Measurements from ENCODE around the gene FBXO41.

DNA sequence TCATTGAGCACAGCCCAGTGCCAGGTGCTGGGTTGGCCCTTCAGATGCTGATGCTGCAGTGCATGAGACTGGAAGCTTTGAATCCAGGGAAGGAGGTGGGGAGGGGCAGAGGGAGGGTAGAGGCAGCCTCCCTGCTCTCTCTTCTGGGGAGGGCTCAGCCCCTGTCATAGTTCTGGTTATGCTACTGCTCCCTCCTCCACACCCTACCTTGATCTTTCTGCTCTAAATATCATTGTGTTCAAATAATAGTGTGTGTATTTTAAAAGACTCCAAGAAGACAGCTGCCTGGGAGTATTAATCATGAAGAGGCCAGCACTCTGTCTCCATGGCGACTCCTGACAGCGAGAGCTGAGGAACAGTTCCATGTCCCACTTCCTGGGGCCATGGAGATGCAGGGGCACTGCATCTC lies 12.9 kb upstream of the FBXO41 start:
- TF ChIP-seq RAD21 (IDR thresholded peaks at IDR 0.05) (no peak), JUND (IDR thresholded peaks at IDR 0.05) (no peak), SP1 (IDR thresholded peaks at IDR 0.05) (no peak), EGR1 (IDR thresholded peaks at IDR 0.05; ENCODE audit: low read depth in 2 of 2) (no peak)
- TF ChIP-seq, protein P1, sequence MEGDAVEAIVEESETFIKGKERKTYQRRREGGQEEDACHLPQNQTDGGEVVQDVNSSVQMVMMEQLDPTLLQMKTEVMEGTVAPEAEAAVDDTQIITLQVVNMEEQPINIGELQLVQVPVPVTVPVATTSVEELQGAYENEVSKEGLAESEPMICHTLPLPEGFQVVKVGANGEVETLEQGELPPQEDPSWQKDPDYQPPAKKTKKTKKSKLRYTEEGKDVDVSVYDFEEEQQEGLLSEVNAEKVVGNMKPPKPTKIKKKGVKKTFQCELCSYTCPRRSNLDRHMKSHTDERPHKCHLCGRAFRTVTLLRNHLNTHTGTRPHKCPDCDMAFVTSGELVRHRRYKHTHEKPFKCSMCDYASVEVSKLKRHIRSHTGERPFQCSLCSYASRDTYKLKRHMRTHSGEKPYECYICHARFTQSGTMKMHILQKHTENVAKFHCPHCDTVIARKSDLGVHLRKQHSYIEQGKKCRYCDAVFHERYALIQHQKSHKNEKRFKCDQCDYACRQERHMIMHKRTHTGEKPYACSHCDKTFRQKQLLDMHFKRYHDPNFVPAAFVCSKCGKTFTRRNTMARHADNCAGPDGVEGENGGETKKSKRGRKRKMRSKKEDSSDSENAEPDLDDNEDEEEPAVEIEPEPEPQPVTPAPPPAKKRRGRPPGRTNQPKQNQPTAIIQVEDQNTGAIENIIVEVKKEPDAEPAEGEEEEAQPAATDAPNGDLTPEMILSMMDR (IDR thresholded peaks at IDR 0.05; ENCODE audit: low read depth, low read length, missing input control): no peak
- TF ChIP-seq, protein P2, sequence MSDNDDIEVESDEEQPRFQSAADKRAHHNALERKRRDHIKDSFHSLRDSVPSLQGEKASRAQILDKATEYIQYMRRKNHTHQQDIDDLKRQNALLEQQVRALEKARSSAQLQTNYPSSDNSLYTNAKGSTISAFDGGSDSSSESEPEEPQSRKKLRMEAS (IDR thresholded peaks at IDR 0.05): no peak

All from liver (tissue), 3 donors.